Tibial nerve (tissue), 4 donors: ENCODE data around the gene RIPOR1.

ENCODE experiments used
- EP300 ChIP-seq, 2 donors: sonication (generic); formaldehyde crosslinking; IDR thresholded peaks; one replicate each; pipeline ENCODE4 v1.6.1; 2017; ENCODE audit warnings: antibody characterized with exemption in 2 of 2, mild to moderate bottlenecking in 1 of 2
- POLR2A ChIP-seq, 2 donors: fragments of 450-650 bp; IDR thresholded peaks; one replicate each; pipeline ENCODE4 v1.6.1; 2017; ENCODE audit warnings: antibody characterized with exemption in 2 of 2, mild to moderate bottlenecking in 2 of 2, moderate library complexity in 2 of 2
- TF ChIP-seq, protein P1 (sequence below), 5 experiments: fragments of 200-600 bp in 3 of 5; fragments of 450-650 bp in 2 of 5; sonication (generic) in 3 of 5; IDR thresholded peaks; one replicate each; pipeline ENCODE4 v1.5.1; 2016 to 2019; ENCODE audit warnings: antibody characterized with exemption in 5 of 5, mild to moderate bottlenecking in 3 of 5, moderate library complexity in 2 of 5

DNA sequence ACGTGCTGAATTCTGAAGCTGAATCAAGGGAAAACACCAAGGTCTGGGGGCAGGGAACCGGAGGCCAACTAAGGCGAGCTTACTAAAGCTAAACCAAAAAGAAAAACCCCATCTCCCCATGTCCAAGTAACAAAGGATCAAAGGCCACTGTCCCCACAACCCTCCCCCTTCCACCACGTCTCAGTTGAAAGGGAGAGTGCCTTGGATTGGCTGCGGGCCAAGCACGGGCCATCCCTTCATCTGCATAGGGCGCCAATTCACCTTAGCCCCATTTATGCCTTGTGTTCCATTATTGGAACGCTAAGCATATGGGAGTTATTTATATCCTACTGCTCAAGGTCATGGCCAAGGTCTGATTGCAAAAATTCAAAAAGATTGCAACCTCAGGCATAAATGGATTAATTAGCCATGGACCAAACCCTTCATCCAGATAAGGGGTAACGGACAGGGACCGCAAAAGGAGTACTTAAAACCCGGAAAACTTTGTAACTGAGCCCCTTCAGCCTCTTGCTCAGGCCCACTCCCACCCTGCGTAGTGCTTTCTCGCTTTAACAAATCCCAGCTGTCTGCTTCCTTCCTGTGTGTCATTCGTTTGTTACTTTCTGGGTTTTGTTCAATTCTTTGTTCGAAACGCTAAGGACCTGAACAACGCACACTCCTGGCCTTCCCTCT lies 46.9 kb upstream of the RIPOR1 start:
- TF ChIP-seq, protein P1, sequence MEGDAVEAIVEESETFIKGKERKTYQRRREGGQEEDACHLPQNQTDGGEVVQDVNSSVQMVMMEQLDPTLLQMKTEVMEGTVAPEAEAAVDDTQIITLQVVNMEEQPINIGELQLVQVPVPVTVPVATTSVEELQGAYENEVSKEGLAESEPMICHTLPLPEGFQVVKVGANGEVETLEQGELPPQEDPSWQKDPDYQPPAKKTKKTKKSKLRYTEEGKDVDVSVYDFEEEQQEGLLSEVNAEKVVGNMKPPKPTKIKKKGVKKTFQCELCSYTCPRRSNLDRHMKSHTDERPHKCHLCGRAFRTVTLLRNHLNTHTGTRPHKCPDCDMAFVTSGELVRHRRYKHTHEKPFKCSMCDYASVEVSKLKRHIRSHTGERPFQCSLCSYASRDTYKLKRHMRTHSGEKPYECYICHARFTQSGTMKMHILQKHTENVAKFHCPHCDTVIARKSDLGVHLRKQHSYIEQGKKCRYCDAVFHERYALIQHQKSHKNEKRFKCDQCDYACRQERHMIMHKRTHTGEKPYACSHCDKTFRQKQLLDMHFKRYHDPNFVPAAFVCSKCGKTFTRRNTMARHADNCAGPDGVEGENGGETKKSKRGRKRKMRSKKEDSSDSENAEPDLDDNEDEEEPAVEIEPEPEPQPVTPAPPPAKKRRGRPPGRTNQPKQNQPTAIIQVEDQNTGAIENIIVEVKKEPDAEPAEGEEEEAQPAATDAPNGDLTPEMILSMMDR (IDR thresholded peaks at IDR 0.05): no peak
- TF ChIP-seq POLR2A (IDR thresholded peaks at IDR 0.05): no peak
- no peak for TF ChIP-seq EP300 (IDR thresholded peaks at IDR 0.05)
